Endothelial cell of umbilical vein (primary cell): ENCODE measurements around the gene ZNF160. TPM values are rescaled to one million over a fixed set of nuclear protein-coding genes. Genes with fewer than 3 reads are reported as not detected.
"Not testable (repeated sequence)": the region's sequence is repeated elsewhere in the genome, so short reads cannot be mapped to it uniquely, and the experiment has no call there.

ENCODE experiments used
- BruUV-seq: library from RNA; stranded (reverse); fragments of 400-500 nt; replicated peaks from 2 replicates; lab custom pipeline; 2021; lab: Mats Ljungman, UMichigan
- CTCF ChIA-PET: fragments of 300-600, 350-600 bp; sonication (Branson Sonifier 250); formaldehyde crosslinking; loops from one replicate; lab custom pipeline; 2021; ENCODE audit warnings: antibody characterized with exemption, inconsistent platforms; lab: Charles Lee
- POLR2A ChIA-PET: fragments of 300-600, 350-600 bp; sonication (Branson Sonifier 250); formaldehyde crosslinking; loops from one replicate; lab custom pipeline; 2021; ENCODE audit warnings: antibody characterized with exemption, inconsistent platforms; lab: Charles Lee
- DNase-seq: peaks from one replicate; pipeline ENCODE4 v3.0.0-alpha.2; 2011; ENCODE audit warnings: low read depth, low spot score
- FAIRE-seq: peaks from 2 replicates; lab custom pipeline; 2011; peaks lifted over from hg19 to GRCh38; lab: Jason Lieb, UNC
- H2AFZ ChIP-seq: 2 replicates; pipeline ENCODE4 v1.6.0; 2012; ENCODE audit warnings: low read depth, low read length, control low read depth, inconsistent platforms
- H3K27ac ChIP-seq: 2 replicates; pipeline ENCODE4 v1.5.1; 2011; ENCODE audit warnings: low read depth, mild to moderate bottlenecking, control low read depth, low read length, moderate library complexity; ENCODE audit not compliant: insufficient read depth
- H3K27me3 ChIP-seq, 2 experiments: 2 replicates each; pipeline versions ENCODE4 v1.6.0 to v1.6.1; 2011; ENCODE audit warnings: low read length in 2 of 2, mixed read lengths in 1 of 2; ENCODE audit not compliant: control insufficient read depth in 2 of 2, insufficient read depth in 2 of 2
- H3K36me3 ChIP-seq, 2 experiments: 2 replicates in 1 of 2; 3 replicates in 1 of 2; pipeline ENCODE4 v1.5.1; 2011; ENCODE audit warnings: low read length in 2 of 2, mild to moderate bottlenecking in 1 of 2, moderate library complexity in 1 of 2; ENCODE audit not compliant: control insufficient read depth in 2 of 2, insufficient read depth in 2 of 2; ENCODE audit errors: extremely low read depth in 1 of 2
- H3K4me1 ChIP-seq: 3 replicates; pipeline ENCODE4 v1.5.1; 2011; ENCODE audit warnings: mild to moderate bottlenecking, low read length; ENCODE audit not compliant: control insufficient read depth, insufficient read depth; ENCODE audit errors: extremely low read depth
- H3K4me2 ChIP-seq: 2 replicates; pipeline ENCODE4 v1.6.1; 2011; ENCODE audit warnings: low read length, control low read depth, mixed read lengths; ENCODE audit not compliant: insufficient read depth
- H3K4me3 ChIP-seq, 3 experiments: fragments of 200-600 bp in 1 of 3; sonication (generic), shearing (Covaris generic) in 1 of 3; replicated peaks in 1 of 3; 2 replicates each; pipeline ENCODE4 v1.5.1; 2011 to 2016; ENCODE audit warnings: control low read depth in 3 of 3, low read length in 3 of 3, mild to moderate bottlenecking in 2 of 3, inconsistent platforms in 1 of 3, low read depth in 1 of 3, moderate library complexity in 1 of 3; ENCODE audit not compliant: insufficient read depth in 1 of 3
- H3K79me2 ChIP-seq: 2 replicates; pipeline ENCODE4 v1.6.0; 2012; ENCODE audit warnings: low read length, inconsistent platforms; ENCODE audit not compliant: control insufficient read depth, insufficient read depth
- H3K9ac ChIP-seq: replicated peaks from 2 replicates; pipeline ENCODE3; 2011; ENCODE audit warnings: low read length, control low read depth; ENCODE audit not compliant: insufficient read depth; ENCODE audit errors: extremely low read depth
- H3K9me1 ChIP-seq: replicated peaks from 3 replicates; pipeline ENCODE4 v1.6.0; 2011; ENCODE audit warnings: mild to moderate bottlenecking, low read length; ENCODE audit not compliant: control insufficient read depth, insufficient read depth; ENCODE audit errors: extremely low read depth
- H3K9me3 ChIP-seq: replicated peaks from 2 replicates; pipeline ENCODE4 v1.5.1; 2012; ENCODE audit warnings: low read length, inconsistent platforms; ENCODE audit not compliant: control insufficient read depth, insufficient read depth
- H4K20me1 ChIP-seq: replicated peaks from 2 replicates; pipeline ENCODE3; 2011; ENCODE audit warnings: mild to moderate bottlenecking, low read length; ENCODE audit not compliant: control insufficient read depth, insufficient read depth; ENCODE audit errors: extremely low read depth
- CTCF ChIP-seq, 2 donors: IDR thresholded peaks; 1 replicate in 1 of 2; 2 replicates in 1 of 2; pipeline ENCODE4 v1.5.1; 2011; ENCODE audit warnings: low read length in 2 of 2, mild to moderate bottlenecking in 2 of 2, moderate library complexity in 2 of 2, control low read depth in 1 of 2, inconsistent platforms in 1 of 2, low read depth in 1 of 2; ENCODE audit not compliant: insufficient read depth in 1 of 2; ENCODE audit errors: extremely low read depth in 1 of 2
- FOS ChIP-seq: IDR thresholded peaks from 2 replicates; pipeline ENCODE4 v1.6.1; 2011; ENCODE audit warnings: mild to moderate bottlenecking, low read length, moderate library complexity, borderline replicate concordance; ENCODE audit not compliant: insufficient read depth
- POLR2A ChIP-seq: IDR thresholded peaks from 2 replicates; pipeline ENCODE4 v1.6.1; 2012; ENCODE audit warnings: low read depth, mild to moderate bottlenecking, control low read depth, low read length
- dilution Hi-C: fragments of 300-500 bp; cut with MboI; formaldehyde crosslinking; loops from one replicate; pipeline ENCODE4 v1.15.0; 2019; ENCODE audit warnings: low sequenced_read_pairs; ENCODE audit not compliant: extremely low pct_ligation_motif_present
- intact Hi-C: fragments of 100-400 bp; cut with micrococcal nuclease; formaldehyde crosslinking; loops from one replicate; pipeline ENCODE4 v1.10.0; 2022
- polyA plus RNA-seq, 4 experiments: library from polyadenylated mRNA; depleted of rRNA in 3 of 4; stranded (reverse) in 3 of 4; unstranded in 1 of 4; fragments of >200 nt; gene quantifications; 2 replicates each; pipeline versions ENCODE4 v1.2.1 to v1.2.3, GENCODE V29; 2011 to 2012; ENCODE audit warnings: missing spikeins in 1 of 4
- total RNA-seq: library from RNA; stranded (reverse); gene quantifications from 2 replicates; pipeline ENCODE4 v1.2.3, GENCODE V29; 2021

ZNF160 gene
- total and polyA plus RNA-seq, 2 donors (not counting 3 experiments of a cell fraction or from before 2014, with no cell fraction given) = 11.3 to 16.4 TPM

- Histone ChIP-seq H3K4me1 (no peaks in the 10 kb centered on the region), H3K79me2 (no peaks in the 10 kb centered on the region), H3K4me3 (no peak overlapping the region), H3K9ac (no peak overlapping the region), H3K27me3 (no peaks in the 10 kb centered on the region), H3K4me2 (no peak overlapping the region), H3K27ac (no peak overlapping the region), H3K36me3 (no peaks in the 10 kb centered on the region), H4K20me1 (no peaks in the 10 kb centered on the region), H3K9me1 (no peaks in the 10 kb centered on the region), H2AFZ (no peak overlapping the region), H3K9me3 (no peaks in the 10 kb centered on the region)
- BruUV-seq = no TSS peak
- FAIRE-seq (no peak), DNase-seq (no peak)
- dilution Hi-C loops = no loop called here
- intact Hi-C loops = no loop called here
- CTCF ChIA-PET = interaction anchor here (1.1 kb wide), 1 partner anchor 43 kb away, joined by 3 read pairs; no protein-coding TSS in a partner anchor
- TF ChIP-seq POLR2A (no peak), FOS (no peak), CTCF (IDR thresholded peaks at IDR 0.05; ENCODE audit: extremely low read depth in 1 of 2, insufficient read depth in 1 of 2, low read depth in 1 of 2, low read length in 2 of 2) (no peak)
- POLR2A ChIA-PET = no interaction called here
Measured at GRCh38 chr19:53034054-53034453, 69.2 kb downstream of the ZNF160 start.

- POLR2A ChIA-PET, FAIRE-seq: not testable (repeated sequence)
Measured at GRCh38 chr19:53028306-53028705, 74.9 kb downstream of the ZNF160 start.

More at GRCh38 chr19:53028306-53028705, 74.9 kb downstream of the ZNF160 start:
- H3K9ac ChIP-seq, H3K4me2 ChIP-seq, H3K4me3 ChIP-seq, H3K36me3 ChIP-seq, H3K27ac ChIP-seq, DNase-seq, H2AFZ ChIP-seq, H3K9me1 ChIP-seq, H3K4me1 ChIP-seq, H3K27me3 ChIP-seq, intact Hi-C loops, BruUV-seq, H4K20me1 ChIP-seq, H3K79me2 ChIP-seq, CTCF ChIA-PET, dilution Hi-C loops, H3K9me3 ChIP-seq: not testable (repeated sequence)
